ENCODE data around the gene TBX2. TPM values are rescaled to one million over a fixed set of nuclear protein-coding genes. Genes with fewer than 3 reads are reported as not detected.

The TBX2 gene
- total and polyA plus RNA-seq, 2 of the 4 experiments (the other 2 are of a cell fraction) = 20.1 to 64.1 TPM

DNA sequence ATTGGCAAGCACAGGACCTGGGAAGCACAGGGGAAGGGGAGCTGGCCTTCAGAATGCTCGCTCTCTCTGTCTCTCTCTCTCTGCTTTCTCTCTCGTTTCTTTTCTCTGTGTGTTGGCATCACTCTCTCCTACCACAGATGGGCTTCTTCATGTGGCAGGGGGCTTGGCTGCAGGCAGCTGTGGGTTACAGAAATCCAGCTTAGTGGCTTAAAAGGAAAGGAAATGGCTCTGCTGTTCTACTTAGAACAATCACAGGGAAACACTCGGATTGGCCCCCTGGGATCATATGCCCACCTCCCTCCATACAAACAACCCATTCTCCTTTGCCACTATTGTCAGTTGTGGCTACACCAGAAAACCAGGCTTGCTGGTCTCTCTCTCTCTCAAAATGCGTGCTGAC, 20.4 kb downstream of the TBX2 start:
- ATAC-seq (ENCODE audit: low read depth) = no peak
- TF ChIP-seq FOS (IDR thresholded peaks at IDR 0.05; ENCODE audit: low read depth, low read length) (no peak), CEBPB (IDR thresholded peaks at IDR 0.05; ENCODE audit: low read depth, low read length) (no peak), CHD1 (IDR thresholded peaks at IDR 0.05; ENCODE audit: low read depth, low read length) (no peak), POLR2A (IDR thresholded peaks at IDR 0.05; ENCODE audit: low read depth, low read length) (no peak)
- ChIA-PET POLR2A (ENCODE audit: unreplicated experiment) (interaction anchor here (0.5 kb wide), 1 partner anchor 102 kb away, joined by 5 read pairs; no protein-coding TSS in a partner anchor), CTCF (no interaction called here)
- H3K4ac ChIP-seq (ENCODE audit: low read depth, low read length) = no peak overlapping the region
- H4K91ac ChIP-seq (ENCODE audit: insufficient read depth, low read depth, low read length) = no peak overlapping the region
- no peak overlapping the region for H3K27ac ChIP-seq (ENCODE audit: insufficient read depth, low read length)
- no peak overlapping the region for H2BK120ac ChIP-seq (ENCODE audit: low read depth, low read length)
- dilution Hi-C loops (cut with HindIII; ENCODE audit: low sequenced_read_pairs, unreplicated experiment) (no loop called here), intact Hi-C loops (cut with micrococcal nuclease) (no loop called here), in situ Hi-C loops (cut with MboI; ENCODE audit: low sequenced_read_pairs) (loop anchor here (5.0 to 10.0 kb wide), 2 partner anchors 132 to 425 kb away; no protein-coding TSS in a partner anchor)
- no peak overlapping the region for H2AK5ac ChIP-seq (ENCODE audit: low read depth, low read length)
- H3K18ac ChIP-seq (ENCODE audit: low read depth, low read length) = no peak overlapping the region
- H4K20me1 ChIP-seq (ENCODE audit: insufficient read depth, low read length) = no peaks in the 10 kb centered on the region
- no peak overlapping the region for H3K56ac ChIP-seq (ENCODE audit: extremely low read depth, insufficient read depth, low read length)
- H2AK9ac ChIP-seq (replicated peaks; ENCODE audit: low read depth, low read length, poor library complexity) = no peak overlapping the region
- DNase-seq = no peak
- H2AFZ ChIP-seq (replicated peaks; ENCODE audit: low read length, poor library complexity) = no peak overlapping the region
- H3K4me1 ChIP-seq (ENCODE audit: control insufficient read depth, insufficient read depth, low read length) = peaks cover 10% of the 10 kb centered on the region
- H3K9me1 ChIP-seq (ENCODE audit: insufficient read depth, low read length) = no peaks in the 10 kb centered on the region; the same call in none of the 2 replicates
- no peak overlapping the region for H4K5ac ChIP-seq (ENCODE audit: low read depth, low read length)
- no TSS peak for BruUV-seq (replicated peaks)
- no peak overlapping the region for H3K4me3 ChIP-seq (ENCODE audit: insufficient read depth, low read depth, low read length)
- no peaks in the 10 kb centered on the region for H3K36me3 ChIP-seq (ENCODE audit: control insufficient read depth, insufficient read depth, low read length)
- no peaks in the 10 kb centered on the region for H3K9me3 ChIP-seq (ENCODE audit: control insufficient read depth, insufficient read depth, low read length)
- no peak overlapping the region for H3K23ac ChIP-seq (ENCODE audit: low read depth, low read length)
- H2BK5ac ChIP-seq (ENCODE audit: low read depth, low read length, poor library complexity, severe bottlenecking) = no peak overlapping the region
- H3K4me2 ChIP-seq (ENCODE audit: low read depth, low read length) = no peak overlapping the region
- H3K27me3 ChIP-seq (ENCODE audit: control insufficient read depth, insufficient read depth, low read length) = peaks cover 17% of the 10 kb centered on the region
- WGBS, 2 experiments (ENCODE audit: extremely low coverage in 2 of 2, insufficient read length in 1 of 2) = 83% methylated on average over 1 of the region's 4 CpGs; no CpG with 5 or more reads in 1 of the 2 experiments
- peaks cover 0 to 14% of the 10 kb centered on the region in 2 experiments; a peak in 2 of 4 replicates for H3K79me1 ChIP-seq (ENCODE audit: low read depth in 1 of 2, low read length in 2 of 2)
- H3K14ac ChIP-seq (replicated peaks; ENCODE audit: low read depth, low read length) = no peak overlapping the region
- H4K8ac ChIP-seq (ENCODE audit: low read depth in 2 of 2, low read length in 2 of 2) = no peak overlapping the region
- no peak overlapping the region for H3K9ac ChIP-seq (ENCODE audit: low read depth, low read length)
- H2BK15ac ChIP-seq (ENCODE audit: low read depth, low read length) = no peak overlapping the region
- H2BK20ac ChIP-seq (ENCODE audit: low read depth, low read length) = no peak overlapping the region
